Panc1 (cell line): ENCODE measurements around the gene SHROOM3.

Experiments used
- POLR2AphosphoS5 ChIP-seq: IDR thresholded peaks from 2 replicates; pipeline ENCODE4 v1.6.1; 2012; ENCODE audit warnings: mild to moderate bottlenecking, low read depth, low read length, moderate library complexity
- TF ChIP-seq, protein P1 (sequence below): fragments of 450-650 bp; IDR thresholded peaks from 2 replicates; pipeline ENCODE4 v1.5.1; 2017; ENCODE audit warnings: mild to moderate bottlenecking
- TF ChIP-seq, protein P2 (sequence below), 2 experiments: IDR thresholded peaks; 2 replicates each; pipeline ENCODE4 v1.6.1; 2011 to 2012; ENCODE audit warnings: low read depth in 2 of 2, control low read depth in 1 of 2, low read length in 1 of 2, mild to moderate bottlenecking in 1 of 2, moderate library complexity in 1 of 2; ENCODE audit not compliant: insufficient read depth in 1 of 2

DNA sequence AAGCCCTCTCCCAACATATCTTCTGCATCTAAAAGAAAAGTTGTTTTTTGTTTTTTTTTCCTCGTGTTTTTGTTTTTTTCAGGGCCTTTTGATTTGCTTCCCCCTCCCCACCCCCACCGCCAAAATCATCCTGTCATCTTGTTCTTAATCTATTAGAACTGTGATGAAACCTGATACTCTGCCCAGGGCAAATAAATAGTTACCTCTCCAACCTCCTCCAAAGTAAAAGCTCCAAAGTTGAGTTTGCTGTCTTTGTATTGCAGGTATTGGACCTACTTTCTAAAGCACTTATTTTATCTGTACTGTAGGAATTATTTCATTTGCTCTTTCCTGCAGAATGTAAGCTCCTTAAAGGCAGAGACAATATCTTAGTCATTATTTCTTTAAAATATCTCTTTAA lies 290.0 kb downstream of the SHROOM3 start:
- TF ChIP-seq, protein P1, sequence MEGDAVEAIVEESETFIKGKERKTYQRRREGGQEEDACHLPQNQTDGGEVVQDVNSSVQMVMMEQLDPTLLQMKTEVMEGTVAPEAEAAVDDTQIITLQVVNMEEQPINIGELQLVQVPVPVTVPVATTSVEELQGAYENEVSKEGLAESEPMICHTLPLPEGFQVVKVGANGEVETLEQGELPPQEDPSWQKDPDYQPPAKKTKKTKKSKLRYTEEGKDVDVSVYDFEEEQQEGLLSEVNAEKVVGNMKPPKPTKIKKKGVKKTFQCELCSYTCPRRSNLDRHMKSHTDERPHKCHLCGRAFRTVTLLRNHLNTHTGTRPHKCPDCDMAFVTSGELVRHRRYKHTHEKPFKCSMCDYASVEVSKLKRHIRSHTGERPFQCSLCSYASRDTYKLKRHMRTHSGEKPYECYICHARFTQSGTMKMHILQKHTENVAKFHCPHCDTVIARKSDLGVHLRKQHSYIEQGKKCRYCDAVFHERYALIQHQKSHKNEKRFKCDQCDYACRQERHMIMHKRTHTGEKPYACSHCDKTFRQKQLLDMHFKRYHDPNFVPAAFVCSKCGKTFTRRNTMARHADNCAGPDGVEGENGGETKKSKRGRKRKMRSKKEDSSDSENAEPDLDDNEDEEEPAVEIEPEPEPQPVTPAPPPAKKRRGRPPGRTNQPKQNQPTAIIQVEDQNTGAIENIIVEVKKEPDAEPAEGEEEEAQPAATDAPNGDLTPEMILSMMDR, result no peak
- TF ChIP-seq POLR2AphosphoS5, result no peak
- TF ChIP-seq, protein P2, sequence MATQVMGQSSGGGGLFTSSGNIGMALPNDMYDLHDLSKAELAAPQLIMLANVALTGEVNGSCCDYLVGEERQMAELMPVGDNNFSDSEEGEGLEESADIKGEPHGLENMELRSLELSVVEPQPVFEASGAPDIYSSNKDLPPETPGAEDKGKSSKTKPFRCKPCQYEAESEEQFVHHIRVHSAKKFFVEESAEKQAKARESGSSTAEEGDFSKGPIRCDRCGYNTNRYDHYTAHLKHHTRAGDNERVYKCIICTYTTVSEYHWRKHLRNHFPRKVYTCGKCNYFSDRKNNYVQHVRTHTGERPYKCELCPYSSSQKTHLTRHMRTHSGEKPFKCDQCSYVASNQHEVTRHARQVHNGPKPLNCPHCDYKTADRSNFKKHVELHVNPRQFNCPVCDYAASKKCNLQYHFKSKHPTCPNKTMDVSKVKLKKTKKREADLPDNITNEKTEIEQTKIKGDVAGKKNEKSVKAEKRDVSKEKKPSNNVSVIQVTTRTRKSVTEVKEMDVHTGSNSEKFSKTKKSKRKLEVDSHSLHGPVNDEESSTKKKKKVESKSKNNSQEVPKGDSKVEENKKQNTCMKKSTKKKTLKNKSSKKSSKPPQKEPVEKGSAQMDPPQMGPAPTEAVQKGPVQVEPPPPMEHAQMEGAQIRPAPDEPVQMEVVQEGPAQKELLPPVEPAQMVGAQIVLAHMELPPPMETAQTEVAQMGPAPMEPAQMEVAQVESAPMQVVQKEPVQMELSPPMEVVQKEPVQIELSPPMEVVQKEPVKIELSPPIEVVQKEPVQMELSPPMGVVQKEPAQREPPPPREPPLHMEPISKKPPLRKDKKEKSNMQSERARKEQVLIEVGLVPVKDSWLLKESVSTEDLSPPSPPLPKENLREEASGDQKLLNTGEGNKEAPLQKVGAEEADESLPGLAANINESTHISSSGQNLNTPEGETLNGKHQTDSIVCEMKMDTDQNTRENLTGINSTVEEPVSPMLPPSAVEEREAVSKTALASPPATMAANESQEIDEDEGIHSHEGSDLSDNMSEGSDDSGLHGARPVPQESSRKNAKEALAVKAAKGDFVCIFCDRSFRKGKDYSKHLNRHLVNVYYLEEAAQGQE (IDR thresholded peaks at IDR 0.05; ENCODE audit: insufficient read depth in 1 of 2, low read depth in 2 of 2, low read length in 1 of 2), result no peak
